Globus pallidus (tissue), 1 donor: Measurements from ENCODE around the gene FICD.
"Not testable (repeated sequence)": the region's sequence is repeated elsewhere in the genome, so short reads cannot be mapped to it uniquely, and the experiment has no call there.

Experiments
- DNase-seq: peaks from one replicate; pipeline ENCODE4 v3.0.0-alpha.2; 2015; ENCODE audit warnings: low spot score

FICD gene

DNA sequence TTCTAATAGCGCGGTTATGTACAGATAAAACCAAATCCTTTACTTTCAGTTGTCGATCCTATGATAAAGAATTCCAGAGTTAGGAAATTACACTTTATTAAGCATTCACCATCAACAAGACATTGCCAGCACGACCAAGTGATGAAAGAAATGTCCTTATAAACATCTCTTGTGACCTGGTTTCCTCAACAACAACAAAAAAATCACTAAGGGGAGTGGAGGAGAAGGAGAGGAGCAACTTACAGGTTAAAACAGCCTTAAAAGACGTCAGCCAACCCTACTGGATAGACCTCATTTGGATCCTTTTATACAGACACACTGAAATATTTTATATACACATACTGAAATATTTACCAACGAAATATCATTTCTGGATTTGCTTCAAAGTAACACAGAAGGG is 23.1 kb downstream of the FICD start:
- no peak for DNase-seq

DNA sequence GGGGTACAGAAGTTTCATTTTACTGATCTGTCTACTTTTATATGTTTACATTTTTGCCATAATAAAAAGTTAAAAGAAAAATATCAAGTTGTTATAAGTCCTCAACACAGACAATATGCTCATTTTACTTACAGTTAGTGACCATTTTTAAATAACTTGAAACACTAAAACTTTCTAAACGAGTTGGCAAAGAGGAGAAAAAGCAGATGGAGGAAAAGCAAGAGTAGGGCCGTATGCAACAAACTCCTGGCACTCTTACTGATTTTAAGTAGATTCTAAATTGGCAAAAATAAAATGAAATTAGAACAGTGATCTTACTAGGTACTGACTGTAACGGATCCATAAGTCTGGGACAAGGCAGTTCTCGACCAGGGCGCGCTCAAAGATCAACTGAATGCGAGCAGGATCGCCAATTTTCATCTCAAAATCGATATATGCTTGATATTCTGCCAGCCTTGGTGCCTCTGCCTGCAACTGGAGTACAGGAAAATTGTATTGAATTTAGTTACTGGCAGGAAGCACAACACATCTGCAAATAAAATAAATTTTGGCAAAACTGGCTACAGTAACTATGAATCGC is 23.6 kb downstream of the FICD start:
- no peak for DNase-seq

DNA sequence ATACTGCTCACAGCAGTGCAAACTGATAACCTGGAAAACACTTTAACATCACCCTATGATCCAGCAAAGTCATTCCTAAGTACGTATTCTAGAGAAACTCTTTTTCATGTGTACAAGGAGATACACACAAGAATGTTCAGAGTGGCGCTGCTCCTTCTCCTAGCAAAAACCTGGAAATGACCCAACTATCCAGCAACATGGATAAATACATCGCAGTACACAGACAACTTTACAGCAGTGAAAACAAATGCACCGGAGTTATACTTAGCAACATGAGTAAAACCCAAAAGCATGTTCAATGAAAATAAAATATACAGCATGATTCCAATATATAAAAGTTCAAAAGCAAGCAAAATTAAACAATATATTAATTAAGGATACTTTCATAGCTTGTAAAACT is 27.2 kb downstream of the FICD start:
- DNase-seq, result no peak

DNA sequence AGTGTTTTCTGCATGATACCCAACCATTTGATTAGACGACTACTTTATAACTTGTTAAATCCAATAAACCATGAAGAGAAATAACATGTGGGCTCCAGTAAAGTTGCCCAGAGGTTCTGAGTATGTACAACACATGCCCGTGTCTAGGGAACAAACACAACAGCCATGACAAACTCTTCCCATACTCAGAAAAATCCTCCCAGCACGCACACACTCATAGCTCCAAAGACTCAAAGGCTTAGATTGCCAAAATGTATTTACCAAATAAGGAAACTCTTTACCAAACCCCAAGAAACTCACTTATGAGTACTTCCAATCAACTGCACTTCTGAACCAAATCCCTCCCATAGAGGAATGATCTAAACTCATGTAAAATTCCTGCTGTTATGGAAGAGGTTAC is 28.6 kb downstream of the FICD start:
- no peak for DNase-seq

DNA sequence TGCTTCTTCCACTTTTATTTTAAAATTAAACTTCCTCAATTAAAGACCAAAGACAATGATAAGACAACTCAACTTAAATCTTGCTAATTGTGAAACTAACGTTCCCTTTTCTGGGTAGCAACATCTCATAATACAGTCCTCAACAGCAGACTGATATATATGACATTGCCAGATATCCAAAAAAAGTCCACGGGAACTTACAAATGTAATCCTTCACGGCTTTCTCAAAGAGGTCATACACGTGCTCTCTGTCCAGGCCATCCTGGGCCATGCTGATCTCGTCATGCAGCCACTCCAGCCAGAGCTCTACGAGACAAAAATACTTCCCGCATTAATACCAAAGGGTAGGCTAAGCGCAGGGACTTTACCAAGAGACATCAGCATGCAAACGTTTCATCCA is 32.6 kb downstream of the FICD start:
- DNase-seq, result no peak

DNA sequence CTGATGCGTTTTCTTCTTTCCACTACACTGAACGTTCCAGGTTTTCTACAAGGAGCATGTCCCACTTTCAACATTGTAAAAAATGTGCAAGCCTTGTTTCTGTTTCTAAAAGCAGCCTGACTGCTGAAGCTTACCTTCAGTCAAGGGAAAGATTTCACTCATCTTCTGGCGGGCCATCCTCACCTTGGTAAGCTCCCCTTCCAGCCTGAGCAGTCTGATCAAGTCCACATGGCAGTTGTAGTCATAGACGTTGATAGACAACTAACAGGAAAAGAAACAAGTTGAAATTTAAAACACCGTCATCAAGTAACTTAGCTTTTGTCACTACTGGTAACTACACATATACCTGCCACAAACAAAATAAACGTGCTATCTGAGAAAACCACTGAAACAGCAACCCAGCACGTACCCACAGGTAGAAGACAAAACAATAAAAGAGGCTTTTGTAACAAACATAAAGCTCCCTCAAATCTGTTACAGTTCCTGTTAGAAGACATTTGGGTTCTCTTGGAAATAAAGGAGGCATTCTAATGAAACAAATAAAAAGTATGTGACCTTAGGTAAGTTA is 34.0 kb downstream of the FICD start:
- no peak for DNase-seq

DNA sequence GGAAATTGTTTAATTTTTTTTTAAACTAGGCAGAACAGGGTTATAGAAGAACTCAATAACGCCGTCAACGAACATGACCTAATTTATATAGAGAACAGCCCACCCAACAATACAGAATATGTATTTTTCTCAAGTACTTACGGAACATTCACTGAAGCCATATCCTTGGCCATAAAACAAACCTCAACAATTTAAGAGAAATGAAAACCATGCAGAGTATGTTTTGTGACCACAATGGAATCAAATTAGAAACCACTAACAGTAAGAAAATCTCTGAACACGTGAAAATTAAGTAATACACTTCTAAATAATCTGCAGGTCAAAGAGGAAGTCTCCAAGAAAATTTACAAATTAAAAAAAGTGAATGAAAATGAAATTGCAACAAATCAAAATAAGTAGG is 36.5 kb downstream of the FICD start:
- DNase-seq, result no peak

DNA sequence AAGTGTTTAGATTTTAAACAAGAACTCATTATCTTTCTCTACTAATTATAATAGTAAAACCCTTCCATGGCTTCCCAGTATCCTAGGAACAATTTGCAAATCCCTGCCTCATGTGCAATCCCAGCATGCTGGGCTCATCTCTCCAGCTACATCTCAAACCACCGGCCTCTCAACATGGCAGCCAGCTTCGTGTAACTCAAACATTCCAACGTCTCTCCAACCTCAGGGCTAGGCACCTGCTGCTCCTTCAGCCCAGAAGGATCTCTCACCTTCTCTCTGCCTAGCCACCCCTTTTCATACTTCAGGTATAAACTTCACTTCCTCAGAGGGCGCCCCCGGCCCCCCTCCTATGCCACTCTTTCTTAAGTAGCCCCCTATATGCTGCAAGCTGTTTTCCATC is 38.7 kb downstream of the FICD start:
- no peak for DNase-seq

DNA sequence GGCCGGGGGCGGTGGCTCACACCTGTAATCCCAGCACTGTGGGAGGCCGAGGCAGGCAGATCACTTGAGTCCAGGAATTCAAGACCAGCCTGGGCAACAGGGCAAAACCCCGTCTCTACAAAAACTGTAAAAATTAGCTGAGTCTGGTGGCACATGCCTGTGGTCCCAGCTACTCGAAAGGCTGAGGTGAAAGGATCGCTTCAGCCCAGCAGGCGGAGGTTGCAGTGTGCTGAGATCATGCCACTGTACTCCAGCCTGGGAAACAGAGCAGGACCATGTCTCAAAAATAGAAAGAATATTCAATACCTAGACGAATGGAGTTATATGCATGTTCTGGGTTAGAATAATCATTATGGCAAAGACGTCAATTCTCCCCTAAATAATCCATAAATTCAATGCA is 40.3 kb downstream of the FICD start:
- DNase-seq, result not testable (repeated sequence)

DNA sequence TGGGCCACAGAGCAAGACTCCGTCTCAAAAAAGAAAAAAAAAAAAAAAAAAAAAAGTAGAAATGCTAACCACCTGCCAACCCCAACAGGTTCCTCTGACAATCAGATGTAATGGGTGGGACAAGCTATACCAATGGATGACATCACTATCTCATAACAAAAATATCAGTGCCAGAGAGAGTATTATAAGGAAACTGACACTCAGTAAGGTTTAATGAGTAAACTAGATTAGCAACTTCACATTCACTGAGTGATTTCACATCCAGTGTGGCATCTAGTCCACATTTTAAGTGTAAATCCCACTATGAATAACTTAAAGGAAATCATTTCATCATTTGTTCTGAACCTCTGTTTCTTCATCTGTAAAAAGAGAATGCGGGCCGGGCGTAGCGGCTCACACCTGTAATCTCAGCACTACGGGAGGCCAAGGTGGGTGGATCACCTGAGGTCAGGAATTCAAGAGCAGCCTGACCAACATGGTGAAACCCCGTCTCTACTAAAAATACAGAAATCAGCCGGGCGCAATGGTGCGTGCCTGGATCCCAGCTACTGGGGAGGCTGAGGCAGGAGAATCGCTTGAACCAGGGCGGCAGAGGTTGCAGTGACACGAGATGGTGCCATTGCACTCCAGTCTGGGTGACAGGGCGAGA is 44.1 kb downstream of the FICD start:
- DNase-seq, result no peak

DNA sequence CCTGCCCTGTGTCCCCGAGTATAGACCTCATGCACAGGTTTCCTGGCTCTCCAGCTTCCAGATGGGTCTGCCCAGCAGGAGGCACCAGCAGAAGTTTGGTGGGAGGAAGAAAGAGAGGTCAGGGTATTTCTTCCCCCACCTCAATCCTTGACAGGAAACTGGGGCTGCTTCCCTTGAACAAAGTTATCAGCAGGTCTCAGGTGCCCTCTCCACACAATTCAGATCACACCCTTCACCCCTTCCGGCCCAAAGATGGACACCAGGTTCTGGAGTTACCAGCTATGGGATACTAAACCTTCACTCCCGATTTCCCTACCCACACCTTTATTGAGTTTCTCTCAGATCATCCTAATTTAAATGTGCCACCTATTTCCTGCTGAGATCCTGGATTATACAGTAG is 44.7 kb downstream of the FICD start:
- no peak for DNase-seq

DNA sequence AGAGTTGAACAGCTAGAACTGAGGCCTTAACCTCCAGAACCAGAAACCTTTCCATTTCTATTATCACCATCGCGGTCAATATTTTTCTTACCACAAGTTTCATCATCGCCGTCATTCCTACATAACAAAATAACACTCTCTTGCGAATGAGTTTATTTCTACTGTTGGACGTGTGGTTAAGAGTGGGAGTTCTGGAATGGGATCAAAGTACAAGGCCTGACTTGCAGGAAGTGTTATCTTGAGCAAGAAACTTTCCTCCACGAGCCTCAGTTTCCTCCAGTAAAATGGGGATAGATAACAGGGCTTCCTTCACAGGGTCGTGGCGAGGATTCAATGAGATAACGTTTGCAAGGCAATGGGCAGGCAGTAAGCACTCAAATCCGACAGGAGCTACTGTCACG is 45.2 kb downstream of the FICD start:
- DNase-seq, result no peak

DNA sequence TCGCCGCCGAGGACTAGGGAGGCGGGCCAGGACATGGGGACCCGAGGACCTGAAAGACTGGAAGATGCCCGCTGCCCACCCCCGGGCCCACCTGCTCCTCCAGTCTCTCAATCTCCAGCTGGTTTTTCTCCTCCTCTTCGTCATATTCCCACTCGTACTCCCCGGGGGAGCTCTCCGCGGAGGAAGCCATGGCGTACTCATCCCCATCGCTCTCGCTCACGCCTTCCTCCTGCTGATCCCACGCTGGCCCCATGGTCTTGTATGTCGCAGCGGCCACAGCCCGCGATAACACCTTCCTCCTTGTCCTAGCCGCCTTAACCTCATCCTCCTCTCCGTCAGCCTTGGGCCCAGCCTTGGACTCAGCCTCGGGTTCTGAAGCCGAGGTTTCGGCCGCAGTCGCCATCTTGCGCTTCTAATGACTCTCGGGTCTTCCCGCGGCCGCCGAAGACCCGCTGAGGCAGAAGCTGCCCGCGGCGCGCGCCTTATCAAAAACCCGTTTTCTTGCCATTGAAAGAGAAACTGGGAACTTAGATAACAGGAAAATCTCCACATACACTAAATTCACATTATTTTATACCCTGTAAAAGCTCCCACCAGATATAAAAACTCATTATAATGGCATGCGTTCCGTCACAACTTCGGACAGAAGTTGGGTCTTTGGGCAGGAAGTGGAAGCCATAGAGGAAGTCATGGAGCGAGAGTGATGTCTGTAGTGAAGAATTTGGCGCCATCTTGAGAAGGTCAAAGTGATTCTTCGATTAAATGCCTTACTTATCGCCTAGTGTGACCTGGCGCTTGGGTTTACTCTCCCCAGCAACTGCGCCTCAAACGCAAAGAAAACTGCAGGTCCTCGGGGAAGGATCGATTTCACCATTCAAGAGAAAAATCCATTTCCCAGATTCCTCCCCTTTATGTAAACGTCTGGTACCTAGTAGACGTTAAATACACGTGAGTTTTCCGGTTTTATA is 46.0 kb downstream of the FICD start, which contains the start of gene SART3:
TSS of gene SART3 (minus strand) at position 422 of the 968 bp plus-strand sequence. CDS start at position 403, 19 bp downstream.
- DNase-seq, result peak; percentile 90

DNA sequence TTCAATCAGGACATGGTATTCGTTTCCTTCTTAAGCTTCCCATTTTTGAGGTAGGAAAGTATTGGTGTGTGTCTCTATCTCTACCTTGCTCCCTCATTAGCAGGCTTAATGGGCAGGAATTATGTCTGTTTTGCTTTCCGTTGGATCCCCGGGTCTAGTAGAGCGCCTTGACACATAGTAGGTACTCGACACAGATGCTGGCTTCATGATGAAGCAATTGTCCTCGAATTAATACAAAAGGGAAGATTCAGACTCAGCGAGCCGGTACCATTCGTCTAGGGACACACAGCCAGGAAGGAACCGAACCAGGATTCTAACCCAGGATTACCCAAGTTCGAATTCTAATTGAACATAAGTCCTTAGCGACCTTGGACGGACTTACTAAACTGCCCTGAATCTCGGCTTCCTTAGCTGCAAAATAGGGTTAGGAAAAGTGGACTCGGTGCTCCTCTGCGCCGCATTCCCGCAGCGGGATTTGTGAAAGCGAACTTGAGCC is 46.8 kb downstream of the FICD start:
- peak; percentile 26 for DNase-seq

DNA sequence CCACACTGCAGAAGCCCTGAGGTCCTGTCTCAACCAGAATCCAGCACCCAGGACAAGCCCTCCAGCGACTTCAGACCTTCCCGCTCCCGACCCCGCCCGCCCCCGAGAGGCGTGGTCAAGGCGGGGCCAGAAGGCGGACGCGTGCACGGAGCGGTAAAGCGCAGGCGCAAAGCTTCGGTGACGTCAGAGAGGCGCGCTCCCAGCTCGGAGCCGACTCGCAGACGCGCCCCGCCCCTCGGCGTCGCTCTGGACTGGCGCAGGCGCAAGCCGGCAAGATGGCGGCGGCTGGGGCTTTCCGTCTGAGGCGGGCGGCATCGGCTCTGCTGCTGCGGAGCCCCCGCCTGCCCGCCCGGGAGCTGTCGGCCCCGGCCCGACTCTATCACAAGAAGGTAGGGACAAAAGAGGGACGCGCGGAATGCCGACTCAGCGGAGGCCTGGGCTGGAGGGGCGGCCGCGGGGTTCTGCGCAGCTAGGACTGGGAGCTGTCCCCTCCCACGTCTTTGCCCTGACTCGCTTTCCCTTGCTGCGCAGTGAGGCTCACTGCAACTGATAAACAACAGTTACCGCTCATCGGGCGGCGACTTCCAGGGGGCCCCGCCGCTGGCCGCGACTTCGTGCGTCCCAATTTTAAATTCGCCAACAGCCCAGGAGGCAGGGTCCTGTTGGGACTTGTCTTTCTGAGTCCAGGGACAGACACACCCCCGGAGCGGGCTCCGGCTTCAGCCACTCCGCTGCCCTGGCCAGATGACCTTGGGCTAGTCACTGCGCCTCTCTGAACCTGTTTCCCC is 47.5 kb downstream of the FICD start, which contains the start of gene ISCU:
TSS of gene ISCU (plus strand) at position 249 of the 788 bp plus-strand sequence. CDS start at position 276, 27 bp downstream.
- peak; percentile 98 for DNase-seq

DNA sequence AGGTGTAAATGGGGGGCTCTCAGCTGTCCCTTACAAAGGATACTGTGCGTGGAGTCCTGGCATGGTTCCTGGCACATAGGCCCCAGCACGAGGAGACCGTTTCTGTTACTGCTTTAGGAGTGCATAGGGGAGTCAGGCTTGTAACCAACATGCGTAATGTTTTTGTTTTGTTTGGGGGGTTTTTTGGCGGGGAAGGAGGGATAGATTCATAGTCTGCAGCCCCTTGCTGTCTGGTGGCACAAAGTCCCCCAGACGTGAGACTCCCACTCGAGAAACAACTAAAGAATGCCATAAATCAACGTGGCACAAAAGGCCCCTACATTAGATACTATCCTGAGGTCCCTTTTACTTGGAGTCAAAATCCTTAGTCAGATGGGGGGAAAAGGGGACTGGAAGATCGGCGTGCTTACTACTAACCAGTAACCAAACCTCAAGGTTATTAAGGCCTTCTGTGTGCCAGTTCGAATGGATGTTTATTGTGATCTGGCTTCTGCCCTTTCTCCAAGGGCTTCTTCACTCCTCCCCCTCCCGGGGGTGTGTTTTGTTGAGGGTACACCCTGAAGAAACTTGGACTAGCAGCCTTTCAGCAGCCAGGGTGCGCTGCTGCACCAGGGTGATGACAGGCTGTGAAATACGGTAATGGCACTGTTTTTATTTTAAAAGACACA is 48.2 kb downstream of the FICD start:
- peak; percentile 74 for DNase-seq

DNA sequence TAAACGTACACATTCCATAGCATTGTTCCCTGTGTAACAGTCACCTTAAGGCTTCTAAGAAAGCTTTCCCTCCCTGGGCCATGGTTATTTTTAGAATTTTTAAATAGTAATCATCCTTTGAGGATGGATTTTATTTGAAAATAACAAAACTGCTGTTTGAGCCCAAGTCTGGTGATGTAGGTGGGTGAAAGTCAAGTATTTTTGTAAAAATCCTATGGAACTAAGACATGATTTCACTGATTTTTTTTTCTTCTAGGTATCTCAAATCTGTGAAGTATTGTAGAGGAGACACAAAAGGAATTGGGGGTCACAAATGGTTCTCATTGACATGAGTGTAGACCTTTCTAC is 48.7 kb downstream of the FICD start:
- DNase-seq, result no peak

DNA sequence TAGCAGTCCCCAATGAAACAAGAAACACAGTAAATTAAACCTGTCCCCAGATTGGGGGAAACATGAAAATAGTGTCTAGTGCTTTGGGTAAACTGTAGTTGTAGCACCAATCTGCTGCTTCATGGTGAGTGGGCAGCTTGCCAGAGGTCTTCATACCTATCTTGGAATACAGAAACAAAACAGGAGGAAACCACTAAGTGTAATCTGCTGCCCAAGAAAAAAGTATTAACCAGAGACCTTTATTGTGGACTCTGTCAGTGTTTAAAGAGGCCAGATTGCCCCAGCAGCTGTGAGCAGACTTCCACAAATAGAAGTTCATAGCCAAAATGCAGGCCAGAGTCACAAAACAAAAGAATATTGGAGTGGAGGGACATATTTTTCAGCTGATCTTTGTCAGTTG is 49.6 kb downstream of the FICD start:
- DNase-seq, result no peak

DNA sequence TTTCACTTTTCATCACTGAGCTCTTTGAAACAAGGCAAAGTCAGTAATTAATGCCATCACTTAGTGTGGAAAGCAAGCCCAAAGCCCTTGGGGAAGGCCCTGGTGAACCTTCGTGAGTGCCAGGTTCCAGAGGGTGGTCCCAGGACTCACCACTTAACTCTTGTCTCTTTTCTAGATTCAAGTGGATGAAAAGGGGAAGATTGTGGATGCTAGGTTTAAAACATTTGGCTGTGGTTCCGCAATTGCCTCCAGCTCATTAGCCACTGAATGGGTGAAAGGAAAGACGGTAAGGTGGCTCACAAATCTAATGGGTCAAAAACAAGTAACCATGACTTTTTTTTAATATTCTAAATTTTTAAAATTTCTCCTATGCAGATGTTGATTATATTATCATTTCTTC is 50.1 kb downstream of the FICD start:
- DNase-seq, result no peak

DNA sequence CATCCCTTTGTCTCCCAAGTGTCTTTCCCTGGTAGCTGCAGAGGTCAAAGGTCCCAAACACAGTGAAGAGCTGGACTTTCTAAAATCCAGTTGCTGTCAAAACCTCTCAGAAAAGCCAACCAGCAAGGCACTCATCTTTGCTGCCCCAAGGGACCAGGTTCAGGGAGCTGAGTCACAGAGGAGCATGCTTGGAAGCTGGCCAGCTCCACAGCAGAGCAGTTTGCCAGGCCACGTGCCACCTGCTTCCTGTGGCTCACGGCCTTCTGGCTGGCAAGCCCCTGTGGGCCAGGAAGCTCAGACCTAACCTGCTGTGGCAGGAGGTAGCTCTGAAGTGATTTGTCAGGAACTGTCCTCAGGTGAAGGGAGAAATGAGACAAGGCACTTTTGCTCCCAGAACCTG is 50.9 kb downstream of the FICD start:
- no peak for DNase-seq

DNA sequence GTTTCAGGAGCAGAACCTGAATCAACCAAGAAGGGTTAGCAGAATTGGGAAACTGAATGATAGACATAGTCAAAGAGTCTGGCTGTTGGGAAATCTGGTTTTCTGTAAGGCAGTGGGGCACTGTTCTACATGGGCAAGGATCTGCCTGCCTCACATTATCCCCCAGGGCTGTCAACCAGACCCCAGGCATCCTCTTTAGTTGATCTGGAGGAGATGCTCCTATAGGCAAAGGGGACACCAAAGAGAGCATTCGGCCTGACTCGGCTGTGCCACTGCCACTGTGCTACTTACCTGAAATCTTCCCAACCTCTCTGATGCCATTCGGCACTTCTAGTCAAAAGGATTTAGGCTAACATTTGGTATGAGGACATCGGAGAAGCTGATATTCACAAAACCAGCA is 51.4 kb downstream of the FICD start:
- no peak for DNase-seq
